PFSK-1 (cell line): Measurements from ENCODE around the gene ASS1.

Experiments
- FOXP2 ChIP-seq: optimal IDR thresholded peaks from 2 replicates; pipeline ENCODE3; 2011; ENCODE audit warnings: borderline replicate concordance, control low read depth, inconsistent platforms; ENCODE audit not compliant: insufficient read depth; ENCODE audit errors: extremely low read length, extremely low read depth
- POLR2AphosphoS5 ChIP-seq: IDR thresholded peaks from 2 replicates; pipeline ENCODE4 v1.6.1; 2012; ENCODE audit warnings: low read depth, mild to moderate bottlenecking, control low read depth, low read length, moderate library complexity
- SIN3A ChIP-seq: IDR thresholded peaks from 2 replicates; pipeline ENCODE4 v1.6.1; 2012; ENCODE audit warnings: mild to moderate bottlenecking, low read length, moderate library complexity, borderline replicate concordance; ENCODE audit not compliant: insufficient read depth
- TAF1 ChIP-seq: IDR thresholded peaks from 2 replicates; pipeline ENCODE4 v1.6.1; 2012; ENCODE audit warnings: low read length, control low read depth, borderline replicate concordance; ENCODE audit not compliant: insufficient read depth
- TF ChIP-seq, protein P1 (sequence below), 2 experiments: IDR thresholded peaks; 2 replicates each; pipeline versions ENCODE4 v1.6.1 to v1.8.0; 2011 to 2012; ENCODE audit warnings: low read depth in 2 of 2, low read length in 2 of 2, control low read depth in 1 of 2, inconsistent platforms in 1 of 2, mild to moderate bottlenecking in 1 of 2, moderate library complexity in 1 of 2; ENCODE audit not compliant: insufficient read depth in 1 of 2

Gene ASS1

GRCh38 chr9:130417602-130418001 lies 27.2 kb upstream of the ASS1 start:
- TF ChIP-seq FOXP2 = no peak
- no peak for TF ChIP-seq TAF1
- no peak for TF ChIP-seq SIN3A
- TF ChIP-seq, protein P1, sequence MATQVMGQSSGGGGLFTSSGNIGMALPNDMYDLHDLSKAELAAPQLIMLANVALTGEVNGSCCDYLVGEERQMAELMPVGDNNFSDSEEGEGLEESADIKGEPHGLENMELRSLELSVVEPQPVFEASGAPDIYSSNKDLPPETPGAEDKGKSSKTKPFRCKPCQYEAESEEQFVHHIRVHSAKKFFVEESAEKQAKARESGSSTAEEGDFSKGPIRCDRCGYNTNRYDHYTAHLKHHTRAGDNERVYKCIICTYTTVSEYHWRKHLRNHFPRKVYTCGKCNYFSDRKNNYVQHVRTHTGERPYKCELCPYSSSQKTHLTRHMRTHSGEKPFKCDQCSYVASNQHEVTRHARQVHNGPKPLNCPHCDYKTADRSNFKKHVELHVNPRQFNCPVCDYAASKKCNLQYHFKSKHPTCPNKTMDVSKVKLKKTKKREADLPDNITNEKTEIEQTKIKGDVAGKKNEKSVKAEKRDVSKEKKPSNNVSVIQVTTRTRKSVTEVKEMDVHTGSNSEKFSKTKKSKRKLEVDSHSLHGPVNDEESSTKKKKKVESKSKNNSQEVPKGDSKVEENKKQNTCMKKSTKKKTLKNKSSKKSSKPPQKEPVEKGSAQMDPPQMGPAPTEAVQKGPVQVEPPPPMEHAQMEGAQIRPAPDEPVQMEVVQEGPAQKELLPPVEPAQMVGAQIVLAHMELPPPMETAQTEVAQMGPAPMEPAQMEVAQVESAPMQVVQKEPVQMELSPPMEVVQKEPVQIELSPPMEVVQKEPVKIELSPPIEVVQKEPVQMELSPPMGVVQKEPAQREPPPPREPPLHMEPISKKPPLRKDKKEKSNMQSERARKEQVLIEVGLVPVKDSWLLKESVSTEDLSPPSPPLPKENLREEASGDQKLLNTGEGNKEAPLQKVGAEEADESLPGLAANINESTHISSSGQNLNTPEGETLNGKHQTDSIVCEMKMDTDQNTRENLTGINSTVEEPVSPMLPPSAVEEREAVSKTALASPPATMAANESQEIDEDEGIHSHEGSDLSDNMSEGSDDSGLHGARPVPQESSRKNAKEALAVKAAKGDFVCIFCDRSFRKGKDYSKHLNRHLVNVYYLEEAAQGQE (IDR thresholded peaks at IDR 0.05; ENCODE audit: insufficient read depth in 1 of 2, low read depth in 2 of 2, low read length in 2 of 2) = no peak
- no peak for TF ChIP-seq POLR2AphosphoS5

DNA sequence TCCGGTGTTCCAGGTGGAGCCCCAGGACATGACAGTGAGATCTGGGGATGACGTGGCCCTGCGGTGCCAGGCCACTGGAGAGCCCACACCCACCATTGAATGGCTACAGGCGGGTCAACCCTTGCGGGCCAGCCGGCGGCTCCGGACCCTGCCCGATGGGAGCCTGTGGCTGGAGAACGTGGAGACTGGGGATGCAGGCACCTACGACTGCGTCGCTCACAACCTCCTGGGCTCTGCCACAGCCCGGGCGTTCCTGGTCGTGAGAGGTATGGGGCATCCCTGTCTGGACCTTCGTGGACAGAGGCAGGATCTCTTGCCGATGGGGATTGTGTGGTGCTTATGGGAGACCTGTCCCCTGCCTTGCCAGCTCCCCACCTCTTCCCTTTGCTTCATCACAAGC lies 26.0 kb upstream of the ASS1 start:
- TF ChIP-seq, protein P1 (IDR thresholded peaks at IDR 0.05; ENCODE audit: insufficient read depth in 1 of 2, low read depth in 2 of 2, low read length in 2 of 2) = no peak

DNA sequence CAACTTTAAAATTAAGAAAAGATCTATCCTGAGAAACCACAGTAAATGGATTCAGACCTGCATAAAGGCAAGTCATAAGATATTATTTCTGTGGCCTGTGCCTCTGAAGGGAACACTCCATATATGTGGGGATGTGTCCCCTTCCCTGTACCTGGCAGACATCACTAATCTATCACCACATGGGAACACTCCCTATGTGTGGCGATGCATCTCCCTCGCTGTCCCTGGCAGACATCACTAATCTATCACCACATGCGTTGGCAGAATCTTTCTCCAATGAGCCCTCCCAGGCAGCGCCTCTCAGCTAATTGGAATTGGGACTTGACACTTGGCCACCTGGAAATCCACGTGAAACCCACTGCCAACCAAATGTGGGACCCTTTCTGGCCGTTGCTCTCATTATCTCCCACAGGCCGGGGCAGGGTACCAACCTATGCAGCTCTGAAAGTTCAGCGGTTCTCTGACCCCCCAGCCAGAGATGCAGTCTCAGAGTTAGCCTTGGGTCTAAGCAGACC lies 25.2 kb upstream of the ASS1 start:
- TF ChIP-seq SIN3A (no peak), FOXP2 (no peak), POLR2AphosphoS5 (no peak), TAF1 (no peak)
- TF ChIP-seq, protein P1 (IDR thresholded peaks at IDR 0.05; ENCODE audit: insufficient read depth in 1 of 2, low read depth in 2 of 2, low read length in 2 of 2) = no peak

DNA sequence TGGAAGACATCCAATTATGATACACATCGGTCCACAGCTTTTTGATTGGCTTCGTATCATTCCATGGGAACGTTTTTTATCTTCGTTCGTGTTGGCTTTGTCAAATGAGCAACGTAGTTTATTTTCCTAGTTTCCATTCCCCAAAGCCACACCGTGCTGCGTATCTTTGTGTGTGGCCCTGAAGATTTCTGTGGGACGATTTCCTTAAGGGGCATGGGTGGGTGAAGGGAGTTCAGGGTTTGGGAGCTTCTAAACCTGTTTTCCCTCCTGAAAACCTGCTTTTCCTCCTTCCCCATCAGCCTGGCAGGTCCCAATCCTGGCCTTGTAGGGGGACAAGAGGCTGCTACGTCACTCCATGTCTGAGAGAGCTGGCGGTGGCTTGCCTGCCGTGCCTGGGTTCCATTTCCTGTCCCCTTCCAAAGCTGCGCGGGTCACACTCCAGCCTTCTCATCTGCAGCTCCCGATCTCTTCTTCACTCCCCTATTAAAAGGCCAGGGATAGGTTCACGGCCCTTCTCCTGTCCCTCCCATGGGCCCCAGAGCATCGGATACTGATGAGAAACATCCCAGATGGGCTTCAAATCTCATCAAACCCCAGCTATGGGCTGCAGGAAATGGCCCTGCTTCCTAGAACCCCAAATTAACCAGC lies 23.5 kb upstream of the ASS1 start:
- TF ChIP-seq TAF1 (no peak), POLR2AphosphoS5 (no peak), SIN3A (no peak), FOXP2 (no peak)
- TF ChIP-seq, protein P1 (IDR thresholded peaks at IDR 0.05; ENCODE audit: insufficient read depth in 1 of 2, low read depth in 2 of 2, low read length in 2 of 2) = no peak

DNA sequence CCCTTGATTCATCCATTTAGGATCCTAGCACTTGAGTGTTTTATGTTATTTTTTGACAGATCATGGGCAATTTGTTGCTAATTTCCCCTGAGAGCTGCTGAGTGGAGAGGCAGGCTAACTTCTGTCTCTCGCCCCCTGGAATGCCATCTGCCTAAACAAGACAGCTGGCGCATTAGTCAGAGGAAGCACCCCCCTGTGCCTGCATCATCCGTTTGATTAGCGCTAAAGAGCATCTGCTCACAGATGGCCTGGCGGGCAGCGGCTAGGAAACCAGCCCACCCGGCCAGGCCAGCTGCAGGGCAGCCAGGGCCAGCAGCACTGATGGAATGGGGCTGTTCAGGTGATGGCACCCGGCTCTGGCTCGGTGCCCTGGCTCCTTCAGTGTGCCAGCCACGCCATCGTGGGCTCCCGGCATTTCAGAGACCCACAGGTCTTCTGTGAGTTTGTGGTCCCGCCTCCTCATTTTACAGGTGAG lies 22.9 kb upstream of the ASS1 start:
- TF ChIP-seq TAF1 (no peak), FOXP2 (no peak), SIN3A (no peak), POLR2AphosphoS5 (no peak)
- TF ChIP-seq, protein P1 (IDR thresholded peaks at IDR 0.05; ENCODE audit: insufficient read depth in 1 of 2, low read depth in 2 of 2, low read length in 2 of 2) = no peak
